ENCODE data around the gene GBA2.

GBA2 gene

GRCh38 chr9:35714123-35714522, 34.9 kb downstream of the GBA2 start:
- DNase-seq = no peak

DNA sequence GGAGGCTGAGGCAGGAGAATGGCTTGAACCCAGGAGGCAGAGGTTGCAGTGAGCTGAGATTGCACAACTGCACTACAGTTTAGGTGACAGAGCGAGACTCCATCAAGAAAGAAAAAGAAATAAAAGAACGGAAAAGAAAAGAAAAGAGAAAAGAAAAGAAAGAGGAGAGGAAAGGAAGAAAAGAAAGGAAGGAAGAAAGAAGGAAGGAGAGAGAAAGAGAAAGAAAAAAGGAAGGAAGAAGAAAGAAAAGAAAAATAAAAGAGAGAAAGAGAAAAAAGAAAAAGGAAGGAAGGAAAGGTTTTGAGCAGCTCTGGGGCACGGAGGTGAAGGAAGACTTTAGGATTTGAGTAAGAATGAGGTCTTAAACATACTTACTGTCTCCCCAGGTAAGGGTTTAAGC, 35.5 kb downstream of the GBA2 start:
- no peak for DNase-seq

DNA sequence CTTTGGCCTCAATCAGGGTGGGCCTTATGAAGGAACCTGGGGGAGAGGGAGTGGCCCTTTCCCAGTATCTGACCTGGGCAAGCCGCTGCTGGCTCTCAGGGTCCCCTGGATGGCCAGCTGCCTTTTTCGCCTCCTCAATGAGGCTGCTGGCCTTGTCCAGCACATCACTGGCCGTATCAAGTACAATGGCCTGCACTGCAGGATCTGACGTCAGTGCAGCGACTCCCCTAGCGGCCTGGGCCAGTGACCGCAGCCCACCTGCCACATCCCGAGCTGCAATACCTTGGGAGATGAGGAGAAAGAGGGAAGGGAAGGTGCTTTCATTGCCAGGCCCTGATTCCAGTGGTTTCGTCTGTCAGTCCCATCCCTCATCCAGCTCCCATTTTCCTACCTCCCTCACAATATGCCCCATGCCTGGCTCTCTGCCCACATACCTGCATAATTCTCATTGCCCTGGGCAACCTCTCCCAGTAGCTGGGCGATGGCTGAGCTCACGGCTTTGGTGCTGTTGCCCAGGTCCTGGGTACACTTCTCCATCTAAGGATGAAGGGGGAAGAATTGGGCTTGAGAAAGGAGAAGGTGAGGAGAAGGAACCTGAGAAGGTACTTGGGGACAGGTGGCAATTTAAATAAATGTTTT, 36.1 kb downstream of the GBA2 start:
- no peak for DNase-seq

- DNase-seq = no peak
Observed at GRCh38 chr9:35711501-35712428, 37.3 kb downstream of the GBA2 start.

GRCh38 chr9:35710818-35711500, 38.1 kb downstream of the GBA2 start:
- DNase-seq = no peak

- DNase-seq = no peak
Observed at GRCh38 chr9:35708146-35708545, 40.9 kb downstream of the GBA2 start.

DNA sequence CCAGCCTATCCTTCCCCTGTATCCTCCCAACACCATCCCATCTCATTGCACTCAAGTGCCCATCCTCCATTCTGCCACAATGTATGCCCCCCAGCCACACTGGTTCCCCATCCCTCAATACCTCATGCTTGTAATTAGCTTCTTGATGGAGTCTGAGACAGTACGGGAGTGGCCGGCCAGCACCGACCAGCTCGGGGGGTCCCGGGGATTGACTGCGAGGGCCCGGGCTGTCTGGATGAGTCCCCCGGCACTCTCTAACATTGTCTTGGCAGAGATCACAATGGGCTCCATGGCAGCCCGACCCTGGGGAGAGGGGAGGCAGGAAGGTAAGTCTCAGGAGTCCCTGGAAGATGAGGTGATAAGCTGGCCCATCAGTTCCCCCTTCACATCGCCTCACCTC, 42.1 kb downstream of the GBA2 start:
- DNase-seq = no peak

DNA sequence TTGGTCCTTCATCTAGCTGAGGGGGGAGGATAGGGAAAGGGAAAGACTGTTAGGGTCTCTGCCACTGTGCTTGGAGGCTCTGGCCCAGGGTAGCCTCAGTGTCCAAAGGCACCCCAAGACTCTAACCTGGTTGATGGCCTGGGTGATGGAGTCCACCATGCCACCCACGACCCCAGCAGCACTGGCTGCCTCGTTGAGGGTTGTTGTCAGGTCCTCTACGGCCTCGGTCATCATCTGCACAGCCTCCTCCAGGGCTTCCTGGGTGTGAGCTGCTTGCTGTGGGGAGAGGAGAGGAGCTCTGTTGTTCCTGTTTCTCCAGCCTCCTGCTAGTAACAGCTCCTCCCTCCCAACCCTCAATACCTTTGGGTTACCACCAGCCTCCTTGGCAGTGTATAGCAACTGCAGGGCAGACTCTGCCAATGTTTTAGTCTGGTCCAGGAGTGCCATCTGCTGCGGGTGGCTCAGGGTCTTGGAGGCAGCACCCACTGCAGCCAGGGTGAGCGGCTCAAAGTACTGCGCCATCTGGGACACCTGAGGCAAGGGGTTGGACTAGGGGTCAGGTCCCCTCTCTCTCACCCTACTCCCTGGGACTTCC, 43.1 kb downstream of the GBA2 start:
- DNase-seq = no peak

GRCh38 chr9:35705372-35705771, 43.7 kb downstream of the GBA2 start:
- no peak for DNase-seq

- no peak for DNase-seq
Observed at GRCh38 chr9:35703906-35704672, 44.9 kb downstream of the GBA2 start.

- no peak for DNase-seq
Observed at GRCh38 chr9:35702696-35703095, 46.3 kb downstream of the GBA2 start.

DNA sequence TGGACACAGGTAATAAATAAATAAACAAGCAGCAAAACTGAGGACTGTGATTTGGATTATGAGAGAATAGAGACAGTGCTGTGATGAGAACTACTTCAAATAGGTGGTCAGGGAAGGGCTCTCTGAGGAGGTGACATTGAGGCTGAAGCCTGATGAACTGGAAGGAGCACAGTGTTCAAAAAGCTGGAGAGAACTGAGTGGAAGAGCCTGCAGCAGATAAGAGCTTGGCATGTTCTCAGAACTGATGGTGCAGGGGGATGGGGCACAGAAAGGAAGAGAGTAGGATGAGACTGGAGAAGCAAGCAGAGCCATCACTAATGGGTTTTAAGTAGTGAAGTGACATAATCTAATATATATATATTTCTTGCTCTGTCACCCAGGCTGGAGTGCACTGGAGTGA, 48.1 kb downstream of the GBA2 start:
- DNase-seq = no peak

DNA sequence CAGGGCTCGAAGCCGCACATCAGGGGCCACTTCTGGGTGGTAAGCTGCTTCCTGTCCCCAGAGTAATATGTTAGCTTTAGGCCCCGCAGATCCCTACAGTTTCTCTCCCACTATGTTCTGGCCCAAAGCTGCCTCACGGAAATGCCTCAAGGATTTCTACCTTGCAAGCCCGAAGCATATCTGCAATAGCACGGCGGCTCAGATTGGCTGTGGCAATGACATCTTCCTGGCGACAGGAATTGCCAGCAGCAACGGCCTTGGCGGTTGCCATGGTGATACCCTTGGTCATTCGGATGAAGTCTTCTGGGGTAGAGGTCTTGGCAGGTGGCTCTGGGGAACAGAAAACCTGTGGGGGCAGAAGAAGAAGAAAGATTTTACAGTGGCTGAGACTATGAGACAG, 49.0 kb downstream of the GBA2 start:
- no peak for DNase-seq

GRCh38 chr9:35698231-35698630, 50.8 kb downstream of the GBA2 start:
- no peak for DNase-seq

DNA sequence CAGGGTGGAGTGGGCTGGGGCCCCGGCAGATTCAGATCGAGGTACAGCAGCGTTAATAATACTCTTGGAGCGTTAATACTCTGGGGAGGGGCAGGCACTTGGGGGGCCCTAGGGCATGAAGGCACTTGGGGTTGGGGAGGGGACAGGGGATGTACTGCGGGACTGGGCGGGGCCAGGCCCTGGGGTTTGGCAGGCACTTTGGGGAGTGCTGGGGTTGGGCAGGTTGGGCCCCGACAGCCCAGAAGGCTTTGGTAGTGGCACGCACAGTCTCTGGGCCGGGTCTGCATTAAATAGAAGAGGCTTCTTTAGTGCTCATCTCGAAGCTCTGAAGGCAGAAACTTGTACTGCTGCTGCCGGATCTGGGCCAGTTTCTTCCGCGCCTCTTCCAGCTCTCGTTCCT, 51.5 kb downstream of the GBA2 start:
- DNase-seq = no peak

DNA sequence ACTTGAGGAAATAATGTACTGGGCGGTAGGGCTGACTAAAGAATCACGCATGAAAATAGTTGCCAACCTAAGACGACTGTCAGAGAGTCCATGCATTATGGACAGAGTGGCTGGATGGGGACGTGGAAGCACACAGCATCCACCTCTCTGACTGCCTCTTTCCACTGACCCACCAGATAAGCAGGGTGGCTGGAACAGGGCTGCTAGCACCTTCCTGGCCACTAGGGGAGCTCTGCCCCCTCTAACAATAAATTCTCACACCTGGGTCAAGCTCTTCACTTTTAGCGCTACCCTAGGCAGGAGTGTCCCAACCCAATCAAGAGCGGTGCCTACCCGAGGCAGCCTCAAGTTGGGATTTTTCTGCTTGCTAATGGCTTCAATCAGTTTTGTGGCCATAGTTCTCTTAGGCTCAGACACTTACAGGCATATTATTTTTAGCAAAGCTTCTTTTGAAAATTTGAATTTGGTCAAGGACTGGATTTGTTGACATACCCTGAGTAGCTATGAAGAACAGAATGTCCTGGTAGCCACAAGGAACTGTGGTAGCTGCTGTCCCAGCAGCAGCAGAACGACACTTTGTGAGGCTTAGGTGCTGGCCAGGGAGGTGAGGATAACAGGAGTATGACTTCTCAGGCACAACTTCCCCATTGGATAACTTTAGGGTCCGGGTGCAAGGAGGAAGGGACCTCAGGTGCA, 52.4 kb downstream of the GBA2 start:
- DNase-seq = peak; percentile 40

DNA sequence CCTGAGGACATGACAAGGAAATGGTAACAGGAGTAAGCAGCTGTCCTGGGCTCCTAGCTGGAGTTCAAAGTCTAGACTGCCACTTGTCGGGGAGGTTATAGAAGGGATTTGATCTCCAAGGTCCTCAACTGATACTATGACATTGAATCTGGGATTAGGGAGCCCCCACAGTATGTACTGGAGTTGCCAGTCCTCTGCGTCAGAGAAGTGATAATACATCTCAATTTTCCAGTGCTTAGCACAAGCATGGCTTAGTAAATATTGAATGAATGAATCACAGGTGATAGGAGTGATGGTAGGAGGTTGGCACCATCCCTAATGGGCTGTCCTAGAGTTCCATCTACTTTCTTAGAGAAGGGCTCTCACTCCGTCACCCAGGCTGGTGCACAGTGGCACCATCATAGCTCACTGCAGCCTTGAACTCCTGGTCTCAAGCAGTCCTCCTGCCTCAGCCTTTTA, 53.1 kb downstream of the GBA2 start:
- no peak for DNase-seq

GRCh38 chr9:35691757-35692301, 57.2 kb downstream of the GBA2 start:
- no peak for DNase-seq

DNA sequence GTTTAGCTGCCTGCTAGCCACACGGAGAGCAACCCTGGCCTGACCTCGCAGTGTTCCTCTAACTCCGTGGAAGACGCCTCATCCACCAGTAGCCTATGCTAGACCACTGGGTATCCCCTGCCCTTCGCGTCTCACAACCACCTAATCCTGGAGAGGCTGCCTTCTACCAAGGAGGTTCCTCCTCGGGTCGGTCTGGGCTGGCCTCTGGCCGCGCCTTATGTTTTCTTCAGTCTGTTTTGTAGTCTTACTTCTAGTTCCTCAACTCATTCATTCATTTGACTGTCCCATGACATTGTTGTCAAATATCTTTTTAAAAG, 57.7 kb downstream of the GBA2 start:
- DNase-seq = no peak

GRCh38 chr9:35690614-35691333, 58.3 kb downstream of the GBA2 start:
- peak; percentile 17 for DNase-seq

GRCh38 chr9:35690294-35690613, 58.8 kb downstream of the GBA2 start:
- no peak for DNase-seq

Measured in stimulated activated CD4-positive, alpha-beta T cell treated with anti-CD3 and anti-CD28 coated beads, Interleukin-1b, Interleukin-23, amount 100 ng/mL, for 48 hours (primary cell).